NCI-H1417 (cell line): Measurements from ENCODE around the gene PSMD2.

ENCODE experiments used
- DNase-seq, 3 experiments: peaks; one replicate each; lab custom pipeline; 2025; lab: John Stamatoyannopoulos, UW

Gene PSMD2

DNA sequence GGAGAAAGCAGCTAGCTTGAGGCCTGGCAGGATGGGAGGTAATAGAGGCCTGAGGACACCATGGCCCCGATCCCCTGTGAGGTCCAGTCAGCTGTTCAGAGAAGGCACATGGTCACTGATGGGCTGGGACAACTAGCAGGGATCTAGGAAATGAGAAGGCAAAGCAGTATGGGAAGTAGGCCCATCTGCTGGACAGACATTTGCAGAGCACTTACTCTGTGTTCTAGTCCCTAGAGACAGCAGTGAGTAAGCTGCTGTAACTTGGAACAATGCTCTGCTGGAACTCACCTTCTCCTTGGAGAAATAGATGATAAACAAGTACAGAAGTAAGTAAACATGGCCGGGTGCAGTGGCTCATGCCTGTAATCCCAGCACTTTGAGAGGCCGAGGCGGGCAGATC, 16.1 kb upstream of the PSMD2 start:
- DNase-seq: no peak

DNA sequence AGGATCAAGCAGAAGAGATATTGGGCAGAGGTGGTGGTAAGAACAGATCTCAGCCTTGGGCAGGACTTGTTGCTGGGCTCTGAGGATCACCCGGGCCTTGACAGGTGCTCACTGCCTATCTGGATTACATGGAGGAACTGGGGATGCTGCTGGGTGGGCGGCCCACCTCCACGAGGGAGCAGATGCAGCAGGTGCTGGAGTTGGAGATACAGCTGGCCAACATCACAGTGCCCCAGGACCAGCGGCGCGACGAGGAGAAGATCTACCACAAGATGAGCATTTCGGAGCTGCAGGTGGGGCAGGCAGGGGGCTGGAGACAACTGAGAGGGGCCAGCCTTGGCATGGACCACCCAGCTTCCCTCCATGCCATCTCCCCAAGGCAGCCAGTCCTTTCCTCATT, 15.4 kb upstream of the PSMD2 start:
- DNase-seq: no peak

GRCh38 chr3:184284696-184285095, 14.3 kb upstream of the PSMD2 start:
- peak; percentile 53 to 95 (median 86) for DNase-seq

- DNase-seq: peak; percentile 57 to 80 (median 61)
Observed at GRCh38 chr3:184289426-184289938, 9.6 kb upstream of the PSMD2 start.

- no peak for DNase-seq
Observed at GRCh38 chr3:184290331-184290730, 8.7 kb upstream of the PSMD2 start.

DNA sequence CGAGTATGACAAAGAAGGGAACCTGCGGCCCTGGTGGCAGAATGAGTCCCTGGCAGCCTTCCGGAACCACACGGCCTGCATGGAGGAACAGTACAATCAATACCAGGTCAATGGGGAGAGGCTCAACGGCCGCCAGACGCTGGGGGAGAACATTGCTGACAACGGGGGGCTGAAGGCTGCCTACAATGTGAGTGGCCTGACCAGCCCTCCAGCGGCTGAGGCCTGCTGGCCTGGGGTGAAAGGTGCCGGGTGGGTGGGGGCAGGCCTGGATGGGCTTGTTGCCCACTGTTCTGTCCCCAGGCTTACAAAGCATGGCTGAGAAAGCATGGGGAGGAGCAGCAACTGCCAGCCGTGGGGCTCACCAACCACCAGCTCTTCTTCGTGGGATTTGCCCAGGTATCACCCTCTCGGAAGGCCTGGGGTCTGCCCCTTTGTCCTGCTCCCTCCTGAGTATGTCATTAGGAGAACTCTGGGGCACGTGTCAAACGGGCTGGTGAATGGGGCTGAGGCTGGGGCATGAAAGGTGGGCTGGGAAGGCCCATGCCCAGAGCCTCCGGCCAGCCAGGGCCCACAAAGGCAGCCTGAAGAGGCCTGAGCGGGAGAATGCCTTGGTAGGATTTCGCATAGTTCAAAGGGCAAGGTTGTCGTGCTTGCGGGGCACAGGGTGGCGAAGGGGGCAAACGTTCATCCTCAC, 7.8 kb upstream of the PSMD2 start:
- no peak for DNase-seq

DNA sequence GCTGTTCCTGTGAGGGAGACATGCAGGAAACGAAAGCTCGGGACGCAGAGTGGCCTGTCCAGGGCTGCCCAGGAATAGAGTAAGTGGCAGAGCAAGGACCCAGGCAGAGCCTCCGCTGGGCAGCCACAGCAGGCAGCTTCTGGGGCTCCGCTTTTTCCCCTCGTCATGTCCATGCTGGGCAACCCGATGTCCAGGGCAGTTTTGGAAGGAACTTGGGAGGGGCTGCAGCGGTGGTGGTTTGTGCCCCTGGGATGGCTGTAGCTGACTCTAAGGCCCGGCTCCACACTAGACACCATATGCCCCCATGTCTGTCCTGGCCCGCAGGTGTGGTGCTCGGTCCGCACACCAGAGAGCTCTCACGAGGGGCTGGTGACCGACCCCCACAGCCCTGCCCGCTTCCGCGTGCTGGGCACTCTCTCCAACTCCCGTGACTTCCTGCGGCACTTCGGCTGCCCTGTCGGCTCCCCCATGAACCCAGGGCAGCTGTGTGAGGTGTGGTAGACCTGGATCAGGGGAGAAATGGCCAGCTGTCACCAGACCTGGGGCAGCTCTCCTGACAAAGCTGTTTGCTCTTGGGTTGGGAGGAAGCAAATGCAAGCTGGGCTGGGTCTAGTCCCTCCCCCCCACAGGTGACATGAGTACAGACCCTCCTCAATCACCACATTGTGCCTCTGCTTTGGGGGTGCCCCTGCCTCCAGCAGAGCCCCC, 7.1 kb upstream of the PSMD2 start:
- DNase-seq: no peak

DNA sequence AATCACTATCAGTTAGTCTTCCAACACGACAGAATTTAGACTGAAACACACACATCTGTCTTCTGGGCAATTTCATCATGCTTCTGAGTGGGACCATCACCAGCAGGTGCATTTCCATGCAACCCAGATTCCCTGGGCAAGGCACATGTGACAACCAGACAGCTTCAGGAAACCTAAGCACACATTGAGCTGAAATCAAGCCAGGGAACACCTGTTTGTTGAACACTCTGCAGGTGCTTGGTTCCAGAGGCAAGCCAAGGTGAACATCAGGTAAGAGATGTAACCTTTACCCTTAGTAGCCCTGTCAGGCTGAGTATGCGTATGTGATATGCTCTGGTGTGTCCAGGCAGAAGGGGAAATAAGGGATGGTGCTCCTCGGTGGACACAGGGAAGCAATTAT, 3.3 kb upstream of the PSMD2 start:
- DNase-seq: peak in 1 of 3 experiments; percentile 22

- DNase-seq: no peak
Observed at GRCh38 chr3:184296616-184297015, 2.4 kb upstream of the PSMD2 start.

DNA sequence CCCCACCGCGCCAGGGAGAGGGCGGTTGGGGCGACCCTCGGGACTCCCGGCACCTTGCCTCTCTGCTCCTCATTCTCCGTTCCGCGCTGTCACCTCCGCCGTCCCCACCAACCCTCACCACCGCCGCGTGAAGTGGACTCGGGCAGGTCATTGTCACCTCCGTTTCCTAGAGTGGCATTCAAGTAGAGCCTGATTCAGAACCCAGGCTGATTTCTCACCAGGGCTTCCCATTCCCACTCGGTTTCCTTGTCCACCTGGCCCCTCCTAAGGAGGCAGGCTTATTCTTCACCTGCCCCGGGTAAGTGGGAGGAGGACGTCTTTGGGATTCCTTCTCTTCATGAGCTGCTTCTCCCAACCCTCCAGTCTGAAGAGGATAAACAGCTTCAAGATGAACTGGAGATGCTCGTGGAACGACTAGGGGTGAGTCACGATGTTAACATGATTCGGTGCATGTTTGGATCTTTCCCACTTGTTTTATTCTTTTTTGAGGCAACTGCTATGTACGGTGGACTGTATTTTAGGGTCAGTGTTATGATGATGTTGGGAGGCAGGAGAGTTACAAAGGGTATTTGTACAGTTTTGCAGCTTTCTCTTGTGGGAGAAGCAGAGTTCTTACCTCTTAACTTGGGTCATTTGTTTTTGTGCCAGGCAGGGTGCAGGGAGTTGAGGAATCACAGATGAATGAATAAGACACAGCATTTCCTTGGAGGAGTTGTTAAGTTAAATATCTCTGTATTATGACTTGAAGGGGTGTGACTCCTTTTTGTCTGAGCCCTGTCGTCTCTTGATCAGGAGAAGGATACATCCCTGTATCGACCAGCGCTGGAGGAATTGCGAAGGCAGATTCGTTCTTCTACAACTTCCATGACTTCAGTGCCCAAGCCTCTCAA, 692 bp downstream of the PSMD2 start:
- DNase-seq: no peak

GRCh38 chr3:184300378-184300720, 1.3 kb downstream of the PSMD2 start:
- no peak for DNase-seq

GRCh38 chr3:184305577-184305976, 6.5 kb downstream of the PSMD2 start:
- peak in 1 of 3 experiments; percentile 19 for DNase-seq

GRCh38 chr3:184306341-184306972, 7.4 kb downstream of the PSMD2 start:
- no peak for DNase-seq

DNA sequence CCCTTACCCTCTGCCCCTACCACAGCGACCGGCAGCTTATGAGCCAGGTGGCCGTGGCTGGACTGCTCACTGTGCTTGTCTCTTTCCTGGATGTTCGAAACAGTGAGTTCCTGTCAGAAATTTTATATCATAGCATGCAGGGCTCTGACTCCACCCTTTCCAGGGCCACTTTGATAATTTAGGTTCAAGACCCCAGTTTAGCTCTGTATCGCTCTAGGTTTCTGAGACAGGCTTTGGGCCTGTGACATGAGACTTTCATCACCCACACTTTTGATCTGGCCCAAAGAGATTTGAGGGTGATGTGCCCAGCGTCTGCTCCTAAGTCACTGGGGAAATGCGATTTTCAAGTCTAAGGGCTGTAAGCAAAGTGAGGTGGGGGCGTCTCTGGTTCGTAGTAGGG, 8.9 kb downstream of the PSMD2 start:
- DNase-seq: no peak

DNA sequence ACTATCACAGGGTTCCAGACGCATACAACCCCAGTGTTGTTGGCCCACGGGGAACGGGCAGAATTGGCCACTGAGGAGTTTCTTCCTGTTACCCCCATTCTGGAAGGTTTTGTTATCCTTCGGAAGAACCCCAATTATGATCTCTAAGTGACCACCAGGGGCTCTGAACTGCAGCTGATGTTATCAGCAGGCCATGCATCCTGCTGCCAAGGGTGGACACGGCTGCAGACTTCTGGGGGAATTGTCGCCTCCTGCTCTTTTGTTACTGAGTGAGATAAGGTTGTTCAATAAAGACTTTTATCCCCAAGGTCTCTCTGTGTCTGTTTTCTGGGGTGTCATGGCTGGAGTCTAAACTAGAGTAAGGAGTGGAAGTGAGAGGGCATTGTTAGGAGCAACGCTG, 9.7 kb downstream of the PSMD2 start:
- DNase-seq: no peak

GRCh38 chr3:184311633-184312032, 12.6 kb downstream of the PSMD2 start:
- no peak for DNase-seq

DNA sequence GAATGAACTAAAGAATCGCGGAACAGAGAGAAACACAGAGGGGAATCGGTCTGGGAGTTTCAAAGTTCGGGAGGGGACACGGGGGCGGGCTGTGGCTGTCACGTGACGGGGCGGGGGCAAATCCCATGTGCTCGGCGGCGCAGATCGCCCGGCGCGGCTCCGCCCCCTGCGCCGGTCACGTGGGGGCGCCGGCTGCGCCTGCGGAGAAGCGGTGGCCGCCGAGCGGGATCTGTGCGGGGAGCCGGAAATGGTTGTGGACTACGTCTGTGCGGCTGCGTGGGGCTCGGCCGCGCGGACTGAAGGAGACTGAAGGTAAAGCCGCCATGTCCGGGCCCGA, 15.3 kb downstream of the PSMD2 start, which contains the start of gene EIF4G1:
Gene EIF4G1, plus strand, starts transcription at position 244 of the 337 bp plus-strand sequence. CDS start 1,191 bp downstream, outside the sequence.
- DNase-seq: peak; percentile 93 to 97 (median 97)

- DNase-seq: peak; percentile 17 to 80 (median 75)
Observed at GRCh38 chr3:184314700-184315542, 15.9 kb downstream of the PSMD2 start.

GRCh38 chr3:184315543-184315867, 16.5 kb downstream of the PSMD2 start:
- DNase-seq: no peak

DNA sequence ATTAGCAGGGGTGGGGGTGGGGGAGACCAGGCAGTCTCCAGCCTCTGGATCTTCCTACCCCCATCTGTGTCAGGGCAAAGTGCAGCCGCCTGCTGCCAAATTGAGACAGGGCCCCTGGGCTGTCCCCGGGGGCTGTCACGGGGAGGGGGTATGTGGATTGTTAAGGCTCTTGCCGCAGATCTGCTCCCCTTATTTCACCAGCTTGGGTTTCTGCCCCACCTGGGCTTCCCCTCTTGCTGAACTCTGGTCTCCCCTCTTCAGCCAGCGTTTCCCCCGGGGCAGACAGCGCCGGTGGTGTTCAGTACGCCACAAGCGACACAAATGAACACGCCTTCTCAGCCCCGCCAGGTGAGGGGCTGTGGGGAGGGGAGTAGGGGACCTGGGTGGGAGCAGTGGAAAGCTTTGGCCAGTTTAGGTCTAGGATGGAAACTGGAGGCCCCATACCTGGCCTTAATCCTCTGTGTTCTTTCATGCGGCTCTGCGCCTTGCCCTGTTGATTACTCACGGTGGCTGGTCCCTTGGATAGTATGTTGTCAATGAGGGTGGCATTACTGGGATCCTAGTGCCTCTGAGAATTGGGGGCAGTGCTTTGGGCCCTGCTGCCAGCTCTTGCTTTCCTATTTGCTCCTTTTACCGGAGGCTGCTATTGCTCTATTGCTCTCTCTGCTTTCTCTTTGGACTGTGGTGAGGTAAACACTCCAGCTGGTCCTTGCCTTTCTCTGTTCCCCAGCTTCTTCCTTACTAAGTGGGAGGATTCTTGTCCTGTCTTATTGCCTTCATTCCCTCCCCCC, 17.0 kb downstream of the PSMD2 start:
- DNase-seq: no peak
